ENCODE measurements around the gene SPTLC3. TPM values are rescaled to one million over a fixed set of nuclear protein-coding genes. Genes with fewer than 3 reads are reported as not detected.

The SPTLC3 gene
- total RNA-seq, 3 donors from 2014 or later = 7.2 to 18.2 (median 9.7) TPM

DNA sequence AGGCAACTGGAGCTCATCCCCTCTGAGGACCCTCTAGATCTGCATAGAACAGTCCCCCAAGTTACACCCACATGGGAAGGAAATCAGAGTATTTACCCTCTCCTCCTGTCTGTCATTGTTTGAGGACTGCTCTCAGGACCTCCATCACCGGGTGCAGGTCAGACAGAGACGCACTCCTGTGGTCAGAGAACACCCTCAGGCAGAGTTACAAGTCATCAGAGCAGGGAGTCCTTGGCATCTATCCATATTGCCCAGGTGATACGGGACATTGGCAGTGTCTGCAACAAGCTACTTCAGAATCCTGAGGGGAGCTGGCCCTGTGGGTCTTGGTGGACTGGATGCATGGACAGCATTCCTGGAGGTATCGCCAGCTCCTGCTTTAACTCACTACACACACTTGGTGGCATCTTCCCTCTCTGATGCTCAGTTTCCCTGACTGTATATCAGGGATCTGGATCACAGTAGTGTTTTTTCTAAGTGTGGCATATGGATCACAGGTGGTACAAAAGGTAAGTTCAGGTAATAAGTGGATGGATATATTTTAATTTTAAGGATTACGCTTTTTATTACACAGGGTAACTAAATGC is 197.2 kb downstream of the SPTLC3 start:
- intact Hi-C loops (cut with DNase I, micrococcal nuclease) = no loop called here
- Histone ChIP-seq H3K9me3 (no peaks in the 10 kb centered on the region), H3K36me3 (ENCODE audit: low read depth) (no peaks in the 10 kb centered on the region), H3K4me3 (no peak overlapping the region), H3K4me1 (ENCODE audit: low read depth) (no peaks in the 10 kb centered on the region)
- DNase-seq (no peak), ATAC-seq (no peak)
- TF ChIP-seq, protein P1, sequence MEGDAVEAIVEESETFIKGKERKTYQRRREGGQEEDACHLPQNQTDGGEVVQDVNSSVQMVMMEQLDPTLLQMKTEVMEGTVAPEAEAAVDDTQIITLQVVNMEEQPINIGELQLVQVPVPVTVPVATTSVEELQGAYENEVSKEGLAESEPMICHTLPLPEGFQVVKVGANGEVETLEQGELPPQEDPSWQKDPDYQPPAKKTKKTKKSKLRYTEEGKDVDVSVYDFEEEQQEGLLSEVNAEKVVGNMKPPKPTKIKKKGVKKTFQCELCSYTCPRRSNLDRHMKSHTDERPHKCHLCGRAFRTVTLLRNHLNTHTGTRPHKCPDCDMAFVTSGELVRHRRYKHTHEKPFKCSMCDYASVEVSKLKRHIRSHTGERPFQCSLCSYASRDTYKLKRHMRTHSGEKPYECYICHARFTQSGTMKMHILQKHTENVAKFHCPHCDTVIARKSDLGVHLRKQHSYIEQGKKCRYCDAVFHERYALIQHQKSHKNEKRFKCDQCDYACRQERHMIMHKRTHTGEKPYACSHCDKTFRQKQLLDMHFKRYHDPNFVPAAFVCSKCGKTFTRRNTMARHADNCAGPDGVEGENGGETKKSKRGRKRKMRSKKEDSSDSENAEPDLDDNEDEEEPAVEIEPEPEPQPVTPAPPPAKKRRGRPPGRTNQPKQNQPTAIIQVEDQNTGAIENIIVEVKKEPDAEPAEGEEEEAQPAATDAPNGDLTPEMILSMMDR (IDR thresholded peaks at IDR 0.05) = no peak

- Histone ChIP-seq H3K4me1 (ENCODE audit: low read depth) (no peaks in the 10 kb centered on the region), H3K36me3 (ENCODE audit: low read depth) (no peaks in the 10 kb centered on the region), H3K9me3 (no peaks in the 10 kb centered on the region), H3K4me3 (no peak overlapping the region)
- intact Hi-C loops (cut with DNase I, micrococcal nuclease) = no loop called here
- TF ChIP-seq, protein P1 (IDR thresholded peaks at IDR 0.05) = no peak
- ATAC-seq = no peak
- DNase-seq = no peak
These were observed 198.2 kb downstream of the SPTLC3 start for GRCh38 chr20:13207016-13207415.

- TF ChIP-seq, protein P1 (IDR thresholded peaks at IDR 0.05) = no peak
- Histone ChIP-seq H3K4me1 (ENCODE audit: low read depth) (no peaks in the 10 kb centered on the region), H3K4me3 (no peak overlapping the region), H3K36me3 (ENCODE audit: low read depth) (no peaks in the 10 kb centered on the region), H3K9me3 (no peaks in the 10 kb centered on the region)
- ATAC-seq (no peak), DNase-seq (no peak)
- intact Hi-C loops (cut with DNase I, micrococcal nuclease) = no loop called here
These were observed 203.3 kb downstream of the SPTLC3 start for GRCh38 chr20:13211956-13212618.

DNA sequence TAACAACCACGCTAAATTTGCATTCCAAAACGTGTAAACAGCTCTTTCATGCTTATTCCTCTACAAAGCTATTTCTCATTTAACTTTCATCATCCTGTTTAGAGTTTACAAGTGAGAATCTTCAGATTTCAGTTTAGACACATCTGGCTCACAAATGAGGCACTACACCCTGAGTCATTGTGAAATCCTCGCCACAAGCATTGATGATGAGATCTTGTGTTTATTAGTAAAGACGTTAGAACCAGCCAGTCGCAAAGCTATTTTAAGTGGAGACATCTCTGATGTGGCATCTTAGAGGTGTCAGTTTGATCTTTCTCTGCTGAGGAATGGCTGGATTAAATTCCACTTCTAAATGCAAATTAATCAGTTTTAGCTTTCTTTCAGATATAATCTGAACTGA is 204.0 kb downstream of the SPTLC3 start:
- H3K36me3 ChIP-seq (ENCODE audit: low read depth) = no peaks in the 10 kb centered on the region
- no peaks in the 10 kb centered on the region for H3K9me3 ChIP-seq
- intact Hi-C loops (cut with DNase I, micrococcal nuclease) = no loop called here
- no peak for DNase-seq
- TF ChIP-seq, protein P1 (IDR thresholded peaks at IDR 0.05) = no peak
- no peak overlapping the region for H3K4me3 ChIP-seq
- no peak for ATAC-seq
- no peaks in the 10 kb centered on the region for H3K4me1 ChIP-seq (ENCODE audit: low read depth)

DNA sequence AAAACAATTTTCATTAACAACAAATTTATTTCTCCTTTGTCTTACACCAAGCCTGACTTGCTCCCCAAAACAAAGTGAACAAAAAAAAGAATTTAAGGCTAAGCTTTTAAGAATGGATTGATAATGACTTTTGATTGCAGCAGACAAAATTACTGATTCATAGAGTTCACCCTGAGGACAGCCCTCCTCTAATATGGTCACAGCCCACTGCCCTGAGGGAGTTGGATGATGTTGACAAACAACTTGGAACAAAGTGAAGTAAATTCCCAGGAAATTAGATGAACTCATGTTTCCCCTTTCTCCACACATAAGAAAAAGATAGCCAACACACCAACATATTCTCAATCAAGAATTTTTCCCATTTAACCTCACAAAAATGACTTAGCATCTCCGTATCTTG is 204.6 kb downstream of the SPTLC3 start:
- intact Hi-C loops (cut with DNase I, micrococcal nuclease) = no loop called here

More for the DNA sequence above, 204.6 kb downstream of the SPTLC3 start:
- Histone ChIP-seq H3K4me1 (ENCODE audit: low read depth) (no peaks in the 10 kb centered on the region), H3K36me3 (ENCODE audit: low read depth) (no peaks in the 10 kb centered on the region), H3K4me3 (no peak overlapping the region), H3K9me3 (no peaks in the 10 kb centered on the region)
- DNase-seq (no peak), ATAC-seq (no peak)
- TF ChIP-seq, protein P1 (IDR thresholded peaks at IDR 0.05) = no peak
